Brain pericyte (primary cell): ENCODE measurements around the gene KRT1.

Experiments used
- DNase-seq: peaks from one replicate; pipeline ENCODE4 v3.0.0-alpha.2; 2012; ENCODE audit warnings: low read depth, low spot score

Gene KRT1

GRCh38 chr12:52660934-52661499, 19.2 kb downstream of the KRT1 start:
- no peak for DNase-seq

GRCh38 chr12:52659951-52660350, 20.3 kb downstream of the KRT1 start:
- no peak for DNase-seq

- DNase-seq: no peak
Observed at GRCh38 chr12:52659395-52659794, 20.8 kb downstream of the KRT1 start.

- no peak for DNase-seq
Observed at GRCh38 chr12:52658196-52658595, 22.0 kb downstream of the KRT1 start.

GRCh38 chr12:52657250-52657902, 22.8 kb downstream of the KRT1 start:
- no peak for DNase-seq

GRCh38 chr12:52656616-52657015, 23.6 kb downstream of the KRT1 start:
- no peak for DNase-seq

- DNase-seq: no peak
Observed at GRCh38 chr12:52655720-52656124, 24.5 kb downstream of the KRT1 start.

- no peak for DNase-seq
Observed at GRCh38 chr12:52655251-52655650, 25.0 kb downstream of the KRT1 start.

GRCh38 chr12:52651726-52652261, 28.4 kb downstream of the KRT1 start, which contains the start of gene KRT2:
KRT2 (minus strand) TSS chr12:52652211; CDS start chr12:52652142, 69 bp downstream.
- no peak for DNase-seq

GRCh38 chr12:52650520-52651081, 29.6 kb downstream of the KRT1 start:
- DNase-seq: no peak

GRCh38 chr12:52649066-52649465, 31.1 kb downstream of the KRT1 start:
- no peak for DNase-seq

- DNase-seq: no peak
Observed at GRCh38 chr12:52648012-52648550, 32.1 kb downstream of the KRT1 start.

- DNase-seq: no peak
Observed at GRCh38 chr12:52647601-52648000, 32.6 kb downstream of the KRT1 start.

GRCh38 chr12:52646613-52647012, 33.6 kb downstream of the KRT1 start:
- no peak for DNase-seq

- no peak for DNase-seq
Observed at GRCh38 chr12:52645982-52646381, 34.2 kb downstream of the KRT1 start.

GRCh38 chr12:52645120-52645761, 35.0 kb downstream of the KRT1 start:
- DNase-seq: no peak

- DNase-seq: no peak
Observed at GRCh38 chr12:52644078-52644415, 36.2 kb downstream of the KRT1 start.

GRCh38 chr12:52643233-52644077, 36.8 kb downstream of the KRT1 start:
- DNase-seq: no peak

GRCh38 chr12:52641468-52641867, 38.7 kb downstream of the KRT1 start:
- DNase-seq: no peak

GRCh38 chr12:52637299-52637698, 42.9 kb downstream of the KRT1 start:
- DNase-seq: no peak

GRCh38 chr12:52636592-52637258, 43.5 kb downstream of the KRT1 start:
- no peak for DNase-seq
